ENCODE results near the gene ST6GAL2.

GRCh38 chr2:106847366-106847765 lies 38.6 kb downstream of the ST6GAL2 start:
- TF ChIP-seq SMAD4 (CRISPR knock-in tag; IDR thresholded peaks at IDR 0.05) (no peak), CTCF (IDR thresholded peaks at IDR 0.05) (no peak), ZNF138 (CRISPR knock-in tag; conservative IDR thresholded peaks at IDR 0.05) (no peak)

Measured in WTC11 (cell line).